Measurements from ENCODE around the gene TLE3. TPM values are rescaled to one million over a fixed set of nuclear protein-coding genes. Genes with fewer than 3 reads are reported as not detected.

TLE3 gene
- total and polyA plus RNA-seq, 9 donors = 17.5 to 70.8 (median 58.9) TPM

GRCh38 chr15:70081612-70082011 lies 16.1 kb downstream of the TLE3 start:
- H3K36me3 ChIP-seq = no peaks in the 10 kb centered on the region
- no peaks in the 10 kb centered on the region for H3K27me3 ChIP-seq
- no peak overlapping the region for H3K27ac ChIP-seq
- H3K4me3 ChIP-seq = no peak overlapping the region
- TF ChIP-seq CTCF (IDR thresholded peaks at IDR 0.05) = no peak
- no peak for TF ChIP-seq EP300 (IDR thresholded peaks at IDR 0.05)
- no peak for TF ChIP-seq POLR2A (IDR thresholded peaks at IDR 0.05)
- intact Hi-C loops (cut with DNase I) = no loop called here
- no peak for DNase-seq
- peaks cover 17% of the 10 kb centered on the region for H3K4me1 ChIP-seq (ENCODE audit: insufficient read depth)
- no peaks in the 10 kb centered on the region for H3K9me3 ChIP-seq
- WGBS, 3 donors = 87 to 91% (median 88%) methylated on average over 6 of the region's 6 CpGs

- no peak for DNase-seq
- H3K27ac ChIP-seq = no peak overlapping the region
- no peaks in the 10 kb centered on the region for H3K36me3 ChIP-seq
- whole genome bisulfite sequencing, 3 donors = 67 to 88% (median 81%) methylated on average over 6 of the region's 6 CpGs
- intact Hi-C loops (cut with DNase I) = no loop called here
- H3K4me3 ChIP-seq = no peak overlapping the region
- peaks cover 17% of the 10 kb centered on the region for H3K4me1 ChIP-seq (ENCODE audit: insufficient read depth)
- no peaks in the 10 kb centered on the region for H3K9me3 ChIP-seq
- TF ChIP-seq POLR2A (IDR thresholded peaks at IDR 0.05) (no peak), EP300 (IDR thresholded peaks at IDR 0.05) (no peak), CTCF (IDR thresholded peaks at IDR 0.05) (no peak)
- H3K27me3 ChIP-seq = no peaks in the 10 kb centered on the region
Measured at GRCh38 chr15:70080347-70080746, 17.4 kb downstream of the TLE3 start.

GRCh38 chr15:70079888-70080287 lies 17.8 kb downstream of the TLE3 start:
- Histone ChIP-seq H3K4me1 (ENCODE audit: insufficient read depth) (peaks cover 17% of the 10 kb centered on the region), H3K27me3 (no peaks in the 10 kb centered on the region), H3K27ac (no peak overlapping the region), H3K4me3 (no peak overlapping the region), H3K9me3 (no peaks in the 10 kb centered on the region), H3K36me3 (no peaks in the 10 kb centered on the region)
- DNase-seq = no peak
- intact Hi-C loops (cut with DNase I) = no loop called here
- WGBS, 3 donors = 79 to 92% (median 86%) methylated on average over 9 of the region's 9 CpGs
- TF ChIP-seq POLR2A (IDR thresholded peaks at IDR 0.05) (no peak), EP300 (IDR thresholded peaks at IDR 0.05) (no peak), CTCF (IDR thresholded peaks at IDR 0.05) (no peak)

GRCh38 chr15:70078578-70079417 lies 18.9 kb downstream of the TLE3 start:
- 35 to 50% (median 44%) methylated on average over 13 of the region's 13 CpGs for WGBS, 3 donors
- intact Hi-C loops (cut with DNase I) = no loop called here
- DNase-seq = peak in 4 of 5 donors; percentile 53 to 67 (median 57)
- Histone ChIP-seq H3K27me3 (no peaks in the 10 kb centered on the region), H3K4me3 (no peak overlapping the region), H3K27ac (no peak overlapping the region), H3K36me3 (no peaks in the 10 kb centered on the region), H3K9me3 (no peaks in the 10 kb centered on the region), H3K4me1 (ENCODE audit: insufficient read depth) (peaks cover 17% of the 10 kb centered on the region)
- TF ChIP-seq POLR2A (IDR thresholded peaks at IDR 0.05) (no peak), EP300 (IDR thresholded peaks at IDR 0.05) (no peak), CTCF (IDR thresholded peaks at IDR 0.05) (no peak)
